IPS DF 19.7 (cell line): ENCODE results near the gene ATXN7.

Experiments
- DNase-seq: peaks from one replicate; pipeline ENCODE4 v3.0.0-alpha.2; 2013; ENCODE audit warnings: low read depth, low spot score

Gene ATXN7

DNA sequence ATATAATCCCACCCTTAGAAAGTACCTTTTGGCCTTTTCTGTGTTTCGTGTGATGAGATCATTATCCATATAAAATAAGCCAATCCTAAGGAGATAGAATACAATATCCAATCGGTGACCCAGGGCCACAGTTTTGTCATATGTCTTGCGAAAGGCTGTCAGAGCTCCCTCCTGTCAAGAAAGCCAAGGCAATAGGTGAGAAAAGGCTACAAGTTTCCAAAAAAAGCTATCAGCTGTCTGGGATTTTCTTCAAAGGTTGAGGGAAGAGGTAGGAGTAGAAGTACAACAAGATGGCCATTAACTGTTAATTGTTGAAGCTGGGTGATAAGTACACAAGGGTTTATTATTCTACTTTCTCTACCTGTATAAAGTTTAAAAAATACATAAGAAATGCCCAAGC lies 155.6 kb downstream of the ATXN7 start:
- no peak for DNase-seq

DNA sequence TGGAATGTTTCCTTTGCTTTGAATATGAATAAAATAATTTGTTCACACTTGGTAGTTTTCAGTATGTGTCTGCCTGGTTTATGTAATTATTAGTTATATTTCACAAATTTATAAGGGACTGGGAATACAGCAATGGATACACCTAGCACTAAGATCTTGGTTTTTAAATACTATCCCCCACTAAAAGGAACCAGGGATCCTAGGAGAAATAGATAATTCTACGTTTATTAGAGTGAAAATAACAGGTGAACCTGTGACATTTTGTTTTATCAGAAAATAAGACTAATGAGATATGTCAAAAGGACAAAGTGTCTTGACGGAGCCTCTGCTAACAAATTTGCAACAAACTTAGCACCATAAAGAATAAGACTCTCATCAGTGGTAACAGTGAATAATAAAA lies 156.2 kb downstream of the ATXN7 start:
- no peak for DNase-seq

DNA sequence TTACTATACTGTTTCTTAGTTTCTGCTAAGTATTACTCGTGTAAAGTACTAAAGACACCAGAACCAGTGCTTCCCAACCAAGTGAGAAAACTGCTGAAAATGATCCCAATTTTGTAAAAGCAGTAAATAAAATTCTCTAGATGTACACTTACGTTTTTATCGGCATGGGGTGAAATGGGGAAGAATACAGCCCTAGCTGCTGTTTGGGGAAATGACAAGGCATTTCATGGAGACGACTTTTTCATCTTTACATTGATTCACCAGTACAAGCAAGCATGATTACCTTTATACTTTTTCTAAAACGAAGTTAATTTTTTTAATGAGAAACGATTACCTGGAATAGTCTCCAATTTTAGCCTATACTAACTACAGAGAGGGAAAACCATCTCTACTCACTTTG lies 158.3 kb downstream of the ATXN7 start:
- DNase-seq: no peak

DNA sequence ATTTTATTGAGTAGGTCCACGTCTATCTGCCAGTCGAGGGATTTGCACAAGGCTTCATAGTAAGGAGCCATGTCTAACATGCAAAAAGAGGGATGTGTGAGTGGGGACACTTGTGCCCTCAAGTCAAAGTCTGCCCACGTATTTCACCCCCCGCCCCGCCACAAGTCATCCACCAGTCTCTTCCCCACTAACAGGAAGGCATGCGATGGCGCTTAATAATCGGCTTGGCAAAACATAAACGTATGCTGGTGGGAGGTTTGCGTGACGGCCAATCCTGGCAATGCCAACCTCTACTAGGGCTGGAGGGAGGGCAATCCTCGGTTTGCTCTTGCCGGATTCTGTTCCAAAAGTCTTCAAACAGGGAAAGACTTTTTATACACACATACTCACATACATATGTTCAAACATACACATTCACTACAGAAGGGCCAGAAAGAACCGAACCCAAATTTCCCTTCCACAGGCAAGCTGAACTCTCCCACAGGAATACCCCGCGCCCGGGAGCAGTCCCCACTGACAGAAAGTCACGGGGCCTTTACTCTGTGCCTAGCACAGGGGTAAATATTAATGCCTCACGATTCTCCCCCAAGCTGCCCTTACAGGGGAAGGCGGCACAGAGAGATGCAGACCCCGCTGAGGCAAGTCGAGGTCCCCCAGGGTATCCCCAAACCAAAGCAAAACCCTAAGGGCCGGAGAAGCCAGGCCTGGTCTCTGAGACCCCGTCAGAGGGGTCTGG lies 159.0 kb downstream of the ATXN7 start:
- no peak for DNase-seq

DNA sequence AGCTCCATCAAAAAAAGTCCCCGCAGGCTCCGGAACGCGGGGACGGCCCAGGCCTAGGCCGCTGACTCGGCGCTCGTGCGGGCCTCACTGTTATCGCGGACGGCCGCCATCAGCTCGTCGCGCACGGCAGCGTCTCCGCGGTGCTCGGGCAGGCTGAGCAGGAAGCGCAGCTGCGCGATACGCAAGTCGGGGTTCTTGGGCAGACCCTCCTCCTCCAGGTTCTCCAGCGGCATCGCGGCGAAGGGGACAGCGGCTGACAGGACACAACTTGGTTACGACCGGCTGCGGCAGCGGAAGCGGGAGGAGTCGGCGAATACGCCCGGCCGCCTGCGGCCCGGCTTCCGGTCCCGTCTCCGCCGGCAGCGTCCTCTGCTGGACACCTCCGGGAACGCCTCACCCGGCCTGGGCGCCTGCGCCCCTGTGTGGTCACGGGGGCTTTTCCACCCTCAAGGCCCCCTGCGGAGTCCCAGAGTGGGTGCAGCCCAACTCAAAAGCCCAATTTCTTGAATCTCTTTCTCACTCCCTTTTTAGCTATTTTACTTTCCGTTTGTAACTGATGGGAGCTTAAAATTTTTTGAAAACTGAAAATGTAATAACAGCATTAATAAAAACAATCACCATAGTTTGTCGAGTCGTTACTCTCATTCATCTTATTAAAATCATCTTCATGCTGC lies 159.7 kb downstream of the ATXN7 start, which contains the start of gene PSMD6:
Gene PSMD6, minus strand, starts transcription at position 308 of the 674 bp plus-strand sequence. Its CDS starts 75 bp downstream, at position 233.
- peak; percentile 50 for DNase-seq

DNA sequence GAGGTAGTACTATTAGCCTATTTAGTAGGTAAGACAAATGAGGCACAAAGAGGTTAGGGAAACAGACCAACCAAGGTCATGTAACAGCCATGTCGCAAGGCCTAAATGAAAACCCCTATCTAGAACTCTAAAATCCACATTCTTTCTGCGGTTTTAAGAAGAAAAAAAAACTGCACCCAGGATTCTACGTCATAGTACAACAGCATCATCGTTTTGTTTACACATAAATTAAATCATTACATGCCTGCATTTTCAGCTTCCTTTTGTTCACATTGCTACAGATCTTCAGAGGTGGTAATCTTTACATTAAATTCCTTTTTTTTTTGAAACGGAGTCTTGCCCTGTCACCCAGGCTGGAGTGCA lies 160.2 kb downstream of the ATXN7 start:
- no peak for DNase-seq

DNA sequence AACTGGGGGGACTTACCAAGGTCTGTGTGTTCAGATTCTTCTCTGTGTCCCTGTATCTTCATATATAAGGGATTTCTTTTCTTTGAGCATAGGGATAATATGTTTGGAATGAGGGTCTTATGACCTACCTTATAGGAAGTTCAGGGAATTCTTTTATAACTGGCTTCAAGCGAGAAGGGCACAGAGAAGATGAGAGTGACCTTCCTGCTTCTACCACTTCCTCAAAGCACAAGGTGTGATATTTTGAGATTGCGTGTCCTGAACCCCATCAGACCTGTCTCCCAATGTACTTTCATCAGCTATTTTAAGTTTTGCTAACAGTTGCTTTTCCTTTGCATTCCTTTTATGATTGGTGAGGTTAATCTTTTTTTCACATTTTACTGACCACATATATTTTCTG lies 162.7 kb downstream of the ATXN7 start:
- DNase-seq: no peak

DNA sequence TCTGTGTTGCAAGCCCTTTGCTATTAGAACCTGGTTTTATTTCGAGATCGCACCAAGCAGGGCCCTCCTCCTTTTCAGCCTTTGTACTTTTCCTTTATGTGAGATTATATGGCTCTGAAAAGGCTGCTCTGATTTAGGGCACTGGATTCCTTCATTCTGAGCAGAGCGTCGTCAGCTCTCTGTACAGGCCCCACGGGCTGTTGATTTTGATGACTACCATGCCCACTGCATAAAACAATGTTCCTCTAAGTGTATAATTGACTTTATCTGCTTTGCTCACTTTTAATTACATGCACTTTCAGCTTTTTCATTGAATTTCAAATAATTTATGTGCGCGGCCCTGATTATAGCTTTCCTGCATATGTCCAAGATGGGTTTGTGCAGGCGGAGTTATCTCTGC lies 164.0 kb downstream of the ATXN7 start:
- DNase-seq: no peak

DNA sequence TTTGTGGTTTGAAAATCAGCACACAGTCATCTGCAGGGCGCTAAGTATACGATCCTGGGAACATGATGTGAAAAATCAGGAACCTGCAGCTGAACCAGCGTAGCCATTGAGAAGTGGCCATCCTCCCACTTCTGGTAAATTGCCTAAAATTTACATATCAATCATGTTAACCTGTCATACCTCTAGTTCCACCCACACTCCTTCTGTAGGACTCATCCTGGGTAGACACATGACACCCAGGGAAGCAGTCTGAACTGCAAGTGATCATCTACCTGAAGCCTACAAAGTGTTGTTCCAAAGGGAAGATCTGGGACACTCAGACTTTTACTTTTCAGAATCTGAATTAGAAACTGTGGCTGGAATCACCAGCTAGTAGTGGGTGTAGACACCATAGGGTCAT lies 165.1 kb downstream of the ATXN7 start:
- no peak for DNase-seq

DNA sequence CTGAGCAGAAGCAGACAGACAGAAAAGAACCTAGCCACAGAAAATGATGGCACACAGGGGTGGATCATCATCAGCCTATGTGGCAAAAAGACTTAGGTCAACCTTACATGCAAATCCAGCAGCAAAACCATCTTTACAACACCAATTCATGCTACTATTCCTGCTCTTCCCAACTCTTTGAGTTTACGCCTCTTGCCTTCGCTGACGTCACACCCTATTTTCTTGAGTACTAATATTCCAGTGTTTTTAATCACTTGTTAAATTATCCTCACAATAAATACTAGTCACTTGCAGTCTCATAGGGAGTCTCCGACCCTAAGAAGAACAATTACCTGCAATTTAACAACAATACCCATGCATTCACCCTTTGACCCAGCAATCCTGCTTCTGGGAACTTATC lies 165.6 kb downstream of the ATXN7 start:
- DNase-seq: no peak

DNA sequence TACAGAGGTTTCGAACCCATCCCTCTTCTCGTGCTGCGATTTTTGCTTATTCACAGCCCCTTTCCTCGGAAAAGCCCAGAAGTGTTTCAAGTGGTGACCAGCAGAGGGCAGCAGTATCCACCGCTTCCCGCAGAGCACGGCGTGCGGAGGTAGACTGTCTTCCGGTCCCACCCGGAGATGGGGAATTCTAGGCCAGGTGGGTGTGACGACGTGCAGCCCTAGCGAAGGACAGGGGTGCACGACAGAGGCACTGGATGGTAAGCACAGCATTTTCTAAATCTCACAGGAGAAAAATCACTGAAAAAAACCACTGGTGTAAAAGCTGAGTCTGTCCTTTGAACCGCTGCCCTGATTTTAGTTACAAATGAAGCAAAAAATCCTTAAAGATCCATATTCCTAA lies 167.1 kb downstream of the ATXN7 start:
- peak; percentile 75 for DNase-seq

DNA sequence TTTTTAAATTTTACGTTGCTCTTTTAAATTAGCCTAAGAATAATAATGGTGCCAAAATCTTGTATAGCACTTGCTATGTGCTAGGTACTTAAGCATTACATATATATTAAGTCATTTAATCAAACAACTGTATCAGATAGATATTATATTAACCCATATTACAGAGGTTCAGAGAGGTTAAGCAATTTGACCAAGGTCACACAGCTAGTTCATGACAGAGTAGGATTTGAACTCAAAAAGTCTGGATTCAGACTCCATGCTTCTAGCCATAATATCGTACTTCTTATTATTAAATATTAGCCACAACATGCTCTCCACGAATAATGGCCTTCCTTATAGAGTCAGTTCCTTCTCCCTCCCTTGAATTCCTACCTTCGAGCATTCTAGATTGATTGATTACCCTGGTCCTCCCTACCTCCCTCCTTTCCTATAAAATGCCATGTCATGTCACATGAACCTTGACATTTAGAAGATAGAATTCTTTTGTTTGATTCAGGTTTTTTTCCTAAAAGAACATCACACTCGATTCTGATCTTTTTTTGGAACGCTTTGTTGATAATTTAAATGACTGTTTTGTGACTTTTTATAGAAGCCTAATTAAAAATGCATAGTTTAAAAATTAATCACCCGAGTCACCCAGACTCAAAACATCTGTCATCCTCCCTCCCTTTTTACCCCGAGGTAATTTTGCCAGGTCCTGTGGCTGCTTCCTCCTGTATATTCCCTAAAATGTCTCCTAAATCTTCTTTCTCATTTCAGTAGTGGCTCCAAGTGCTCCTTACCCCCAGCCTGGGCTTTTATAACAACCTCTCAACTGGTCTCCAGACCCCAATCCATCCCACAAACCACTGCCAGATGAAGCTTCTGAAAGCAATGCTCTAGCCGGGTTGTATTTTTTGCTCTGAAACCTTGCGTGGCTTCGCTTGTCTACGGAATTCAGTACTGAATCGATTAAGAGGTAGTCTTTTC lies 168.2 kb downstream of the ATXN7 start:
- DNase-seq: no peak

DNA sequence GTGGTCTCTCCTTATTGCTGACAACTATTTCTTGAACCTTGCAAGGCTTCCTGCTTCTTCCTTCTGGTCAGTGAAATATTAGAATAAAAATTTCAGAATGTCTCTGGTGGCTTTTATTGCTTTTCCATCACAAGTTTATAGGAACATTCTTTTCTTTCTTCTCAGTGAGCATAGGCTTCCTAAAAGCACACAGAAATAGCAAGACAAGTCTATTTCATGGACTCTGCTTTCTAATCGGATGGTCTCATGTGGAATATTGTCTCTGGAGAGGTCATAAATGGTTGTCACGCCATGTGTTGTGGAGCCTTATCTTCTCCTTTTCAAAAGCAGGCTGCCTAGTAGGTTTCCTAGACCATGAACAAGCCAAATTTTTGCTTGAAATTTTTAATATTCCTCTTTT lies 169.4 kb downstream of the ATXN7 start:
- no peak for DNase-seq

DNA sequence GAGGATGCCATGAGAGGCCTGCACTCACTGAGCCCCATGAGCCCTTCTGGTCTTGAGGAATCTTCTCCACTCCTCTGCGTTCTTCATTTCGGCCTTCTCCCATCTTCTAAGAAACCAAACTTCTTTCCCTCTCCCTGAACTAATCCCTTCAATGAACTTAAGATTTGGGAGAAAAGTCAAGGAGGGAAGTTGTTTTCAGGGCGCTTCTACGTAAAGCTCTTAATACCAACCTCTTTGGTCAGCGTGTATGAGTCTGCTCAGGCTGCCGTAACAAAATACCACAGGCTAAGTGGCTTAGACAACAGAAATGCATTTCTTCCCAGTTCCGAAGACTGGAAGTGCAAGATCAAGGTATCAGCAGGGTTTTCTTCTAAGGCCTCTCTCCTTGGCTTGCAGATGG lies 173.4 kb downstream of the ATXN7 start:
- DNase-seq: no peak

DNA sequence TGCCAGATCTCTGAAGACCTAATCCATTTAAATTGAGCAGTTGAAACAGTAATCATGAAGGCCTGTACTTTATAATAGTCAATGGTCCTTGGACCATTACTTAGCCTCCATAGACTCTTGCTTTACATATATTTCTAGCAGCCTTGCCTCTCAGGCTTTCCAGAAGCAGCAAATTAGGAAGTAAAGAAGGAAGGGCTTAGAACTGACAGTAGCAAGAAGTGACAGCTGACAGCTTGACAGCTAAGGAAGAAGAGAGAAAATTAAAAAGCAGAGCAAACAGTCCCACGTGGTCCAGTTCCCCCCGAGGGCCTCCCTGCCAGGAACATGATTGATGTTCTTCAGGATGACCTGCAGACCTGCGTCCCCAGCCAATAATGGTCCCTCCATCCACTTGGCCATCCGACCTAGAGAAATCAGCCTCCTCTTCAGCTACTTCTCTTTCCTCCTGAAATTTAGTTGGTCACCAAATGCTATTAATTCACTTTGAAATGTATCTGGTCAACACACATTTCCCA lies 174.6 kb downstream of the ATXN7 start:
- no peak for DNase-seq

DNA sequence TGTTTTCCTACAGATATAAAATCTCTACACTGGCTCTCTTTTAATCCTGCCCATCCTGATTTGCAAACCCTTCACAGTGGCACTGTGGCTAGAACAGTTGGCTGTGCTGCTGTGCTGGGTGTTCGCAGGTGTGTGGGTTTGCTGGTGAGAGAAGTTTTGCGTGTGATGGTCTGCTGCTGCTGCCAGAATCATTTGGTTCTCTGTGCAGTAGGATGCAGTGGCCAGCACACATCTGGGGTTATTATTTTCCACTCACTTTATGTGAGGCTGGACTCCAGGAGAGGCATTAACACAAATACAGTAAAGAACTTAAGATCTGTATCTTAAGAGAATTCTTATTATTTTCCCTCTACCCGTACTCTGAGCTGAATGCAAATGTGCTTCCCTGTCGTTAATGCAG lies 175.7 kb downstream of the ATXN7 start:
- no peak for DNase-seq

DNA sequence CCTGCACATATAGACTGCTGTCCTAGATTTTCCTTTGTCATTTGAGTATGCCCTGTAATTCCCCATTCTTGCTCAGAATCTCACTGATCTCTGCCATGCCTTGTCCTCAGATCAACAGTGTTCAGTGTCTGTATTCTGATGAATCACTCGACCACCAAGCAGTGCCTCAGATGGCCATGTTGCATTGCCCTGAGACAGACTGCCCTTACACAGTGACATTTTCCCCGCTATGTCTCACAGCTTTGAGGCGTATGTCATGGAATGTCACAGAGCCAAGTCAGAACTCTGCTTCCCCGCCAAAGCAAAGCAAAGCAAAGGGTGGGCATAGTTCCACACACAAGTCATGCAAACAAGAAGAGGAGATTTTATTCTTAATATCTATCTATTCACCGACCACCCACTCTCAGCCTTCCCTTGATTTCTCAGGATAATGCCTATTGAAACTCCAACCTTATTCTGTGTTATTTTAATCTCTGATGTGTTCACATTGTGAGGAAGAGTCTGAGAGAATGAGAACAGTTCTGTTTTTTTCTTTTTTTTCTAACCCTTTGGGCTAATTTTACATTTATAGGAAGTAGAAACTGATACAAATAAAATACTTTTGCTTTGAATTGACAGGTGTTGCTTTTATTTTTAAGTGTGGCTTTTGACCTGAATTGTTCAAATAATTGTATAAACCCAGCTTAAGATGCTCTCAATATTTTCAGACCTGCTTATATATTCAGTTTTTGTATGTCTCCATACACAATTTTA lies 176.5 kb downstream of the ATXN7 start:
- DNase-seq: no peak

DNA sequence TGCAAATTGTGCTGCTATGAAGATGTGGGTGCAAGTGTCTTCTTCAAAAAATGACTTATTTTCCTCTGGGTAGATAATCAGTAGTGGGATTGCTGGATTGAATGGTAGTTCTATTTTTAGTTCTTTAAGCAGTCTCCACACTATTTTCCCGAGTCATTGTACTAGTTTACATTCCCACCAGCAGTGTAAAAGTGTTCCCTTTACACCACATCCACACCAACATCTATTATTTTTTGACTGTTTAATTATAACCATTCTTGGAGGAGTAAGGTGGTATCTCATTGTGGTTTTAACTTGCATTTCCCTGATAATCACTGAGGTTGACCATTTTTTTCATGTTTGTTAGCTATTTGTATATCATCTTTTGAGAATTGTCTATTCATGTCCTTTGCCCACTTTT lies 179.3 kb downstream of the ATXN7 start:
- DNase-seq: no peak

DNA sequence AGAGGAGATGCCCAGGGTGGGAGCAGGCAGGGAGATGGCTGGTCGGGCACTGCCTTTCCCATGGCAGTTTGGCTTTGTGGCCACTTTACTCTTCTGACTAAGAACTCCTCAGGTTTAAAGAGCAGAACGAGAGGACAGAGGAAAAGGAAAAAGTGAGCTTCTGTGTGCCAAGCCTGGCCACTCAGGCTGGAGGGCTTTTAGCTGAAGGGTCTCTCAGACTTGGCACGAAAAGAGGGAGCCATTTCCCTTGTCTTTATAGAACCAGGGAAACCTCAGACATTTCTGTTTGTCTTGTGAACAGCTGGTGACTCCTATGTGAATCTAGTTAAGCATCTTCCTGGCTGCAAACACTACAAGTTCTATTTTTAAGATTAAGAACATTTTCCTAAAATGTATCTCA lies 182.9 kb downstream of the ATXN7 start:
- no peak for DNase-seq

DNA sequence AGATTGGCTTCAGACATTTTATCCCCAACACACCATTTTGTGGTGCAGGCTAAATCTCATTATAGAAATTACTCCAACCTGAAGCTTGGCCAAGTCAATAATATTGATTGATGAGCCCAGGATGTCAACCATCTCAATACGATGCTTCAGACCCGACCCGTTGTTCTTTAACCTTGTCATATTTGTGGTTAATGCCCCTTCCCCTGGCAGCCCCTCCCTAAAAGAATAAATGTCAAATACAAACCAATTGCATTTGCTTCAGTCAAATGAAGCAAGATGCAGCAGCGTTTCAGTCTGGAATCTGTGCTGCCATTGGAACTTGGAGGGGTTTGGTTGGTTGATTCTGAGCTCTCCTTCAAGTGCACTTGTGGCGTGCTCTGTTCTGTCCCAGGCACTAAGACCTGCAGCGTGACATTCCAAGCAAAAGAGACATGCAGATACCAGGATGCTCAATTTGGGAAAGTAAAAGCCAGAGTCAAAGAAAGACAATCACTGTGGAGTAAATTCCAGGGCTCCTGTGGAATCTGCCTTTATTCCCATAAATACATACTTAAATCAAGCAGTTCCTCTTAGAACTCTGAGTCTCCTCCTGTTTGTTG lies 183.4 kb downstream of the ATXN7 start:
- DNase-seq: no peak

DNA sequence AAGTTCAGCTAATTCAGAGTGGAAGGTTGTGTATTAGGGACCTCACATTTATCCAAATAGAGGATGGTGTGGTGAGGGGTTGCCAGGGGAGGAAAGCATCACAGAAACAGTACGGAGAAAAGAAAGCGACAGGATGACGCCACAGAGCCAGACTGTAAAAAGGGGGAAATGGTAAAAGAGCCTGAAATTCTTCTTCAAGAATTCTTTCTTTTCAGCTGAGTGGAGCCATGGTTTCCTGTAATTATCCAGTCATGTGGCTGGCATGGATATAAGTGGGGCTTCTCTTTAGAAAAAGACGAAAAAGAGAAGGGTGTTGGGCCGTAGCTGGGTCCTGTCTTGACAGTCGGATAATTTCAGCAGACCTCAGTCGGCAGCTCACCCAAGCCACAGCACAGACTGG lies 184.1 kb downstream of the ATXN7 start:
- no peak for DNase-seq
